HG02884 (cell line): Measurements from ENCODE around the gene BBLN.
A peak's percentile ranks its signal among the peaks of the same experiment; 100 is the strongest.
"Not testable (repeated sequence)": the region's sequence is repeated elsewhere in the genome, so short reads cannot be mapped to it uniquely, and the experiment has no call there.

Experiments used
- ATAC-seq: cut with Tn5 transposase; IDR thresholded peaks from one replicate; pipeline ENCODE4 v1.9.1; 2021; ENCODE audit warnings: mild to moderate bottlenecking, moderate library complexity; ENCODE audit not compliant: unreplicated experiment

Gene BBLN

GRCh38 chr9:128159784-128160602 is at the start of gene BBLN:
Gene BBLN, plus strand, starts transcription at chr9:128160265. Its CDS starts 143 bp downstream, at chr9:128160408.
- ATAC-seq, result peak; percentile 64

- not testable (repeated sequence) for ATAC-seq
Observed at GRCh38 chr9:128111726-128112125, 48.3 kb upstream of the BBLN start.

- no peak for ATAC-seq
Observed at GRCh38 chr9:128113526-128114325, 46.3 kb upstream of the BBLN start.

- no peak for ATAC-seq
Observed at GRCh38 chr9:128114326-128115186, 45.5 kb upstream of the BBLN start.

GRCh38 chr9:128115187-128116103 is 44.6 kb upstream of the BBLN start:
- ATAC-seq, result no peak

GRCh38 chr9:128116104-128117083 is 43.7 kb upstream of the BBLN start:
- ATAC-seq, result no peak

- ATAC-seq, result no peak
Observed at GRCh38 chr9:128117613-128118471, 42.2 kb upstream of the BBLN start.

- no peak for ATAC-seq
Observed at GRCh38 chr9:128118472-128118857, 41.6 kb upstream of the BBLN start.

- ATAC-seq, result no peak
Observed at GRCh38 chr9:128118971-128119665, 40.9 kb upstream of the BBLN start.

- no peak for ATAC-seq
Observed at GRCh38 chr9:128120061-128120740, 39.9 kb upstream of the BBLN start.

GRCh38 chr9:128120741-128121465 is 39.2 kb upstream of the BBLN start:
- ATAC-seq, result no peak

GRCh38 chr9:128121466-128121810 is 38.6 kb upstream of the BBLN start:
- ATAC-seq, result no peak

GRCh38 chr9:128121924-128122808 is 37.9 kb upstream of the BBLN start:
- no peak for ATAC-seq

GRCh38 chr9:128122809-128123175 is 37.3 kb upstream of the BBLN start:
- no peak for ATAC-seq

GRCh38 chr9:128123451-128124080 is 36.5 kb upstream of the BBLN start:
- ATAC-seq, result no peak
